HG02571 (cell line): Measurements from ENCODE around the gene SMARCD1.
"Not testable (repeated sequence)": the region's sequence is repeated elsewhere in the genome, so short reads cannot be mapped to it uniquely, and the experiment has no call there.

ENCODE experiments used
- ATAC-seq: cut with Tn5 transposase; IDR thresholded peaks from one replicate; pipeline ENCODE4 v1.9.1; 2021; ENCODE audit warnings: mild to moderate bottlenecking, moderate library complexity; ENCODE audit not compliant: unreplicated experiment

The SMARCD1 gene

GRCh38 chr12:50075808-50076170 lies 9.4 kb upstream of the SMARCD1 start:
- ATAC-seq, result no peak

- ATAC-seq, result no peak
These were observed 8.0 kb upstream of the SMARCD1 start for GRCh38 chr12:50077099-50077498.

GRCh38 chr12:50078281-50078680 lies 6.9 kb upstream of the SMARCD1 start:
- no peak for ATAC-seq

GRCh38 chr12:50079771-50080170 lies 5.4 kb upstream of the SMARCD1 start:
- ATAC-seq, result no peak

GRCh38 chr12:50081096-50081808 lies 3.9 kb upstream of the SMARCD1 start:
- ATAC-seq, result no peak

- ATAC-seq, result no peak
These were observed 2.5 kb upstream of the SMARCD1 start for GRCh38 chr12:50082644-50083043.

- ATAC-seq, result no peak
These were observed 1.8 kb upstream of the SMARCD1 start for GRCh38 chr12:50083301-50083700.

- not testable (repeated sequence) for ATAC-seq
These were observed 750 bp upstream of the SMARCD1 start for GRCh38 chr12:50084409-50084774.

GRCh38 chr12:50085615-50086072 lies 502 bp downstream of the SMARCD1 start:
- no peak for ATAC-seq

GRCh38 chr12:50086148-50086547 lies 1.0 kb downstream of the SMARCD1 start:
- no peak for ATAC-seq

GRCh38 chr12:50087151-50087550 lies 2.0 kb downstream of the SMARCD1 start:
- ATAC-seq, result no peak

GRCh38 chr12:50087995-50088394 lies 2.9 kb downstream of the SMARCD1 start:
- no peak for ATAC-seq

GRCh38 chr12:50088577-50089335 lies 3.6 kb downstream of the SMARCD1 start:
- no peak for ATAC-seq

GRCh38 chr12:50089730-50090129 lies 4.6 kb downstream of the SMARCD1 start:
- no peak for ATAC-seq

GRCh38 chr12:50090391-50090790 lies 5.2 kb downstream of the SMARCD1 start:
- no peak for ATAC-seq

- ATAC-seq, result no peak
These were observed 12.8 kb downstream of the SMARCD1 start for GRCh38 chr12:50097952-50098351.

GRCh38 chr12:50099302-50100008 lies 14.3 kb downstream of the SMARCD1 start:
- no peak for ATAC-seq

- ATAC-seq, result no peak
These were observed 15.4 kb downstream of the SMARCD1 start for GRCh38 chr12:50100561-50100960.

- no peak for ATAC-seq
These were observed 16.5 kb downstream of the SMARCD1 start for GRCh38 chr12:50101663-50102062.

- ATAC-seq, result no peak
These were observed 17.0 kb downstream of the SMARCD1 start for GRCh38 chr12:50102131-50102531.

- no peak for ATAC-seq
These were observed 17.6 kb downstream of the SMARCD1 start for GRCh38 chr12:50102646-50103309.
